SW480 (cell line): ENCODE measurements around the gene MAPKAP1.

Experiments used
- DNase-seq: peaks from one replicate; pipeline ENCODE4 v3.0.0-alpha.2; 2016; ENCODE audit warnings: low spot score

Gene MAPKAP1

DNA sequence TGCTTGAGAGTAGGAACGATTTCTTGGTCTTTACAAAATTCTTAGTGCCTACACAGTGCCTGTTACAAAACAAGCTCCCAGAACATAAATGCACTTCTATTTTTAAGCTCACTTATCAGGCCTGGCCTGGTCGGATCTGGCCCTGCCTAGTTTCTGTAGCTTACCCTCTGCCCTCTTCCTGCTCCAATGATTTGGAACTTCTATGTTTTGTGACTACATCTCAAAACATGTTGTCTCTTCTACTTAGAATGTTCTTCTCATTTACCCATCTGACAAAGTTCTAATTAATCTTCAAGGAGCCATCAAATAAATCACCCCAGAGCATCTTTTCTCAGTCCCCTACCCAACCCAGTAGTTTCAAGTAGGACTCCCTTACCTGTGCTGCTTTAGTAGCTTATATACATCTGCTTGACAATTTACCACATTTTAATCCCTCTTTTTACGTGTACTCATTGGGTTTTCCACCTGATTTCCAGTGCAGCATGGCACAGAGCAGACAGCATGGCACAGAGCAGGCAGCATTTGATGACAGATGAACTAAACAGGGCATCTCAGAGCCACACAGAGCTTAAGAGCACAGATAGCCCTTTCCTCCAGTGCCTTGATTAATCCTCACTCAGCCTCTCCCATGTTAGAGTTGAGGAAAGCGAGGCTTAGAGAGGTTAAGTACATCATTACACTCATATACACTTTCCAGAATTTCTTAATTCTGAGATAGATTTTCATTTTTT is 171.9 kb downstream of the MAPKAP1 start:
- DNase-seq: no peak

DNA sequence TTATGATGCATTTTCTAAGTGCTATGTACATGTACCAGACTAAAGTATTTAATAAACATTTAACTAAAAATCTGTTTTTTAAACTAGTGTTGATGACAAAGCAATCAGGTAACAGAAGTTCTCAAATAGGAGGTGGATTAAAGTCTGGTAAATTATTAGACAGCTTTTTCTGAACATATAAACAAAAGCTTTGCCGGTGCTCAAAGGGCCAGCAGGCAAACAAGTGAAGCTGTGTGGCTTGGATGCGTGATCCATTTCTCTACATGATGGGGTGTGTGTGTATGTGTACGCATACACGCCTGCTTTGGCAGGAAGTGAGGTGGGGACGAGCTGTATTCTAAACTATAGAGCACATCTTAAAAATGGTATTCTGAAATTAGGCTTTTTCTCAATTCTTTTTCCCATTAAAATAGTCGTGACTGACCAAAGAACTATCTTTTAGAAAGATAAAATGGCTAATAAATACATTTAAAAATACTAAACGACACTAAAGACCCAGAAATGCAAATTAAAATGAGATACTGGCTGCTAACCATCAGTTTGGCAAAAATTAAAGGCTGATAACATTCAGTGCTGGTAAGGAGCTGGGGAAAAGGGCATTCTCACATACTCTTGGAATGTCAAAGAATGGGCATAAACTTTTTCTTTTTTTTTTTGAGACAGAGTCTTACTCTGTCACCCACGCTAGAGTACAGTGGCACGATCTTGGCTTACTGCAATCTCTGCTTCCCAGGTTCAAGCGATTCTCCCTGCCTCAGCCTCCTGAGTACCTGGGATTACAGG is 174.0 kb downstream of the MAPKAP1 start:
- DNase-seq: no peak

DNA sequence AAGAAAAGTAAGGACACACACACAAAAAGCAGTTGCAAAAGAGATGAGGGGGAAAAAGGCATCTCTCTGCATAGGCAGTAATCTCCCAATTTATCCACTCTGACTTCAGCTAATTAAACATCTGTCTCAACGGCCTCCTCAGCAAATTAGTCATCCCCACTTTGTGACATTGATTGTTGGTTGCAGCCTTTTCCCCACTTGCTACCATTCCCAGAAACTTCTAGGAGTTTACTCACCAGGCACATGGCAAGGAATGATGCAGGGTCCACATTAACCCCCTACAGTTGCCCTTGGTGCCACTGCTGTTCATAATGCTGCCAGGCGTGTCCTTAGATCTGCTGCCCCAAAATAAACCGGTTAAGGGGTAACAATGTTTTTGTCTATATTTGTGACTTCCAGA is 174.6 kb downstream of the MAPKAP1 start:
- no peak for DNase-seq

DNA sequence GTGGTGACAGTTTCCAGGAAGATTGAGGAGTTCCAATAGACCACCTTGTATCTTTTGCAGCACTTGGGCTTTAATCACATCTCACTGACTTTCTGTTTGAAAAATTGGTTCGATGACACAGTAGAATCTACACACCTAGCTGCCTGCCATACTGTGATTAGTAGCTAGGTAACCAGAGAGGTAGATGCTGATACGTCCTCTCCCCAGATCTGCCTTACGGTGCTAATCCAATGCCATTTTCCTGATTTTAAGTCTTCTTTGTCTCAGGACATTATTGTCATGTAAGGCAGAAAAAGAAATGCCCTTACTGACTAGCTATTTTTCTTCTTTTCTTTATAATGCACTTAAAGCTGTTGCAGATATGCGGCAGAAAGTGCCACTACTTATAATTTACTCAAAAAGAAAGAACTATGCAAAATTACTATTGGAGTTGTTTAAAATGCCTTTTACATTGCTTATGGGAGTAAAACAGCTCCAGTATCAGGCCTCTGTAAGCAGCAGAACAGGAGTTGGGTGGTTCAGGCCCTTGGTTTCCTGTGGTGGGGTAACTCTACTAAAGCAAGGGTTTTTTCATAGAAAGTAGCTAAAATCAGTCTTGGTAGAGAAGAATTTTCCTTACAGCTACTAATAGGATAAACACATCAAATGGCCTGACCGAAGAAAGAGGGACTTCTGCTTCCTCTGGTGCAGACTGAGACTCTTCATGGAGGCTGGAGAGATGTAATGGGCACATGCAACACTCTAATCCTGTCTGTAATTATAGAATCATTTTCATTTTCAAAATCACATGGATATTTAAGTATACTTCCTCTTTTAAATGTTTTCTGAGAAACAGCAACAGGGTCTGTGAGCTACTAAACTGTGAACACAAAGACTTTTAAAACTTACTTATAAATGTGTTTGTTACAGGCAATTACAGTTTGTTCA is 177.2 kb downstream of the MAPKAP1 start:
- no peak for DNase-seq

DNA sequence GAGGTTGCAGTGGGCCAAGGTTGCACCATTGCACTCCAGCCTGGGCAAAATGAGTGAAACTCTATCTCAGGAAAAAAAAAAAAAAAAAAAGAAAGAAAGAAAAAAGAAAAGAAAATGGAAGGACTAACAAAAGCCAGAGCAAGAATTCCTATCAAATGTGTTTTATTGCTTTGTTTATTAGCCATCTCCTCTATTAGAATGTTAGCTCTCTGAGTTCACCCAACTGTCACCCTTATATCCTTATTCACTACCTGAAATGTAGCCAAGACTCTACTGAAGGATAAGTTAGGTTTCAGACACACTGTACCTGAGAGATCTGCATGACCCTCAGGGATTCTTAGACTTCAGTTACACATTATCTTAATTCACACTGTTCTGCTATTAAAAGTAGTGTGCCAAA is 177.9 kb downstream of the MAPKAP1 start:
- no peak for DNase-seq

DNA sequence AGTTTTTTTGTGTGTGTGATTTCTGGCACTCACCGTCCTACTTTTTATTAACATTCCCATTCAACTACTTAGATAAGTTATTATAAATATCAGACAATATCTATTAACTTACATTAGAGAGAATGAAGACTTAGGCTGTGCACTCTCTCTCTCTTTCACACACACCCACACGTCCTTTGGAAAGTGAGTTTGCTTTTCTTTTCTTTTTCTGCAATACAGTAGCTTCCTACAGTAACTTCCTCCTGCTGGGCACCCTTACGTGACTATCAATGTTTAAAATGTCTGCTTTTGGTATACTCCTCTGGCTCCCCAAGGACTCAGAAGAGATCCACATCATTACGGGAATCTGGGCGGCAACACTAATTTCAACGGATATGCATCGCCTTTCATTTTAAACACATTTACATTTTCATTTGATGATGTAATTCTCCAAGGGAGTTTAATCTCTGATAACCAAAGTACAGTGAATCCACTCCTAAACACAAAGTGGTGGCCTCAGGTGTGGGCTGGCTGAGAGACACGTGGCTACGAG is 179.5 kb downstream of the MAPKAP1 start:
- DNase-seq: no peak

DNA sequence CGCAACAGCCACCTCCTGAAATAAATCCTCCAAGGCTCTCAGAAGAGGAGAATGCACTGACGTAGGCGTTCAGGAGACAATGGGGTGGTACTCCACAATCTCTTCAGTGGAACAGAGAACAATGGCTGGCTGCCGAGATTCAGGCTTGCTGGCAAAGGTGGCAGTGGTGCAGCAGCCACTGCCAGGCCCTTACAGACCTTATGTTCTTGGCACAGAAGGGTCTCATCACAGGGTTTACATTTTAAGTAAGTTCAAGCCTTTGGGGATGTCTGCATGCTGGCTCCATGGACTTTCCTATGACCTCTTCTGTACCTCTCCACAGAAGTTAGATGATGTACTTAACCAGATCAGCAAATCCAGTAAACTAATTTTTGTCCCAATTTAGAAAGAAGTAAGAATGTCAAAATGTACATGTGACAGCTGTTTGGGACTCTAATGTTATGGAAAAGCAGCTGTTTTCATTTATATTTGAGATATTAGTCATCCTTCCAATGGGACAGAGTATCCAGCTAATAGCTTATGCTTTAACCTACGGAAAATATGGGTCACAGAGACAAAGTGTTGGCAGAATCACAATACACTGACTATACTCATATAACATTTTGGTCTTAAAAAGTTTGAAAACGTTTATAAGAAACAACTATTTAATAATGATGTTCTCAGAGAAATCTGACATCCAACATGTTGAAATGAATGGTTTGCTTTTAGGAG is 180.9 kb downstream of the MAPKAP1 start:
- no peak for DNase-seq

DNA sequence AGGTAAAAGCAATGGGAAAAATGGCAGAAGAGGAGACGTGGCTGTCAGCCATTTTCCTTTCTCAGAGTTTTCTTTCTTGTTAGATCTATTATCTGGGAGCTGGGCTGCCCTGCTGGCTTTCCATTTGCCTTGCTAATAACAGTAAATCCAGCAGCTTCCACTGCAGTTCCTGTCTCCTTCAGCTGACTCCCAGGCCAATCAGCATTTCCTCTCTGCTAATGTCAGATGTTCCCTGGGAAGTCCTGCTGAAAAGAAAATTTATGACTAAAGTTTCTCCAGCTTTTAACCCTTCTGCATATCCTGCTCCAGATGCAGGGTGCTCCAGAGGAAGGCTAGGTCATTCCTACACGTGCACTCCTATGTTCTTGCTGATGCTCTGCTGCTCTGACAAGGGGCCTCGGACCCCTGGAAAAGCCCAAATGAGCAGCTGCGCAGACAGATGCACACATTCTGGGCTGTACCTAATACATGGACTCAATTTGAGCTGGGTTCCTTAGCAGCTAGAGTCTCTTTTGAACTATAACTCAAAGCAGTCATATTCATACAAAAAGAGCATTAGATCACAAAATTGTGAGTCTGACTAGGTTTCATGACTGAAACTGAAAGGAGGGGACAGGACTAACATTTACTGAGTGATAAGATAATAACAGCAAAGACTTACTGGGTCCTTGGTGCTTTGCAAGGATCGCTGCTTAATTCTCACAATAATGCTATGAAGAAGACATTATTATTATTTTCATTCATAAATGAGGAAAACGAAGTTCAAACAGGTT is 182.2 kb downstream of the MAPKAP1 start:
- DNase-seq: no peak

DNA sequence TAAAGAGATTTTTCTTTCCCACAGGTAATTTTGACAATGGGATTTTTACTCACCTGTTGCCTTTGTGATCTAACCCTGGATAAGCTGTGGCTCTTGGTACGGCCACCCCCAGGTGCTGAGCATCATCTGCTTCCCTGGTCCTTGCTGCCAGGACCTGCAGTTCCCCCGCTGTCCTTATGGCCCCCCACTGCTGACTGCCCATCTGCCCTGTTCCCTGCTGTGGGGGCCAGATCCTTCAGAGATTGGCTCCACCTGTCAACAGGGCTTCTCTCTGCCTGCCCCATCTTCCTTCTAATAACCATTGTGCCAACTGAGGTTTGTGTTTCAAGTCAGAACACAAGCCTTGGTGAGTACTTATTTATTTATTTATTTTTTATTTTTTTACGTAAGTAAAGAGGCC is 183.3 kb downstream of the MAPKAP1 start:
- no peak for DNase-seq

DNA sequence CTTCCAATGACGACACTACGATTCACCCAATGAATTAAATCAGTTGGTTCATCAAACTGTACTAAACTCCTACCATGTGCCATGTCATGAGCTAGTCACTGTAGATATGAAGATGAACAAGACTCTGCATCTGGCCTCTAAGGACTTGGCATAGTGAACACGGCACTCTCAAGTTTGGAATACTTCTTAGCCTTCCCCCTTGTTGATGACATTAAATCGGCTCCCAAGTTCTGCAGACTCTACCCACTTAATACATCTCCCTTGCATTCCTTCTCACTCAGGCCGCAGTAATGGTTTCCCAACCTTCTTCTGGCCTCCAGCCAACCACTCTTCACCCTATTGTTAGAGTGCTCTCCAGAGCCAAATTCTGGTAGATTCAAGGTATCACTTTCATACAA is 184.7 kb downstream of the MAPKAP1 start:
- no peak for DNase-seq

DNA sequence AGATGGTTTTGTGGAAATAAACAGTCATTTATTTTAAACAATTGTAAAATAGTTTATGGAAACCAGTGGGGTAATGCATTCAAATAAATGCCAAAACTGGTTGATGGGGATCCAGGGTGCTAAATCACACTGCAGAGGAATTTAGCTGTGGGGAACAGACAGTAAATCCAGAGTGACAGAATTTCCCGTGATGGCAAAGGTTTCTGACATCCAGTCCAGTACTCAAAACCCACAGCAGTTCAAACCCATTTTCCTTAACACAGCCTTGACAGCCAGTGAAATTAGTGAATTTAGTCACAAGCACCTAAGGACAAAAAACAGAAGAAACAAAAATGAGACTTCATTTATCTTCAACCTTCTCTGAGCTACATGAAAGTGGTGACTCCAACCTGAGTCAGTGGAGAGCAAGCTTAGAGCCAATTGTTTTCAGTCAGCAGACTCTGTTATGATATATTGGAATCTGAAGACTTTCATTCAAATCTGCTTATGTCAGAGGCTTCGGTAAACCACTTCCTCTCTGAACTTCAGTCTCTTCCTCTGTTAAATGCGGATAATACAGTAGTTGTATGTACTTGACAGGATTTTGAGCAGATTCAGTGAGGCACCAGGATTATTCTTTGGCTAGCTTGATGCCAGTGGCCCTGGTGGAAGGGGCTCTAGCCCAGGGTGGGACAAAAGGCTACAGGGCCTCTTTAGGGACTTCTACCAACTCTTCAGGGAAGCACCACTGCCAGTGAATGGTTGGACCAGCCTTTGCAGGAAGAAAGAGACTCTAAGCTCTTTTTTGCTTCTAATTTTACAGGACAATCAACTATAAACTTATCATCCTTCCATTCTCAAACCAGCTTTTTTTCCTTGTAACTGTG is 185.3 kb downstream of the MAPKAP1 start:
- DNase-seq: peak; percentile 76

DNA sequence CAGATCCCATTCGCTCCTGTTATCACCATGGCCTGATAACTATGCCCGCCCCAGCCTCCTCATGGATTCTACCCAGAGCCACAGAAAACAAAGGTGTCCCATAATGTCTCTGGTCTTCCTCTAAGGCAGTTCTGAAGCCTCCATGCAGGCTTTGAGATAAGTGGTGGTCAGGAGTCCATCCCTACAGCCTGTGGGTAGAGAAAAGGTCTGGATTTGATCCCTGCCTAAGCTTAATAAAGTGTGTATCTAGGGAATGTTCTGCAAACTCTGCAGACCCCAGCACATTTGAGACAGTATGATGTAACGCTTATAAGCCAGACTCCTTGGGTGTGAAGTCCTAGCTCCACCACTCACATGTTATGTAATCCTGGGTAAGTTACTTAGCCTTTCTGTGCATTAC is 187.3 kb downstream of the MAPKAP1 start:
- no peak for DNase-seq

DNA sequence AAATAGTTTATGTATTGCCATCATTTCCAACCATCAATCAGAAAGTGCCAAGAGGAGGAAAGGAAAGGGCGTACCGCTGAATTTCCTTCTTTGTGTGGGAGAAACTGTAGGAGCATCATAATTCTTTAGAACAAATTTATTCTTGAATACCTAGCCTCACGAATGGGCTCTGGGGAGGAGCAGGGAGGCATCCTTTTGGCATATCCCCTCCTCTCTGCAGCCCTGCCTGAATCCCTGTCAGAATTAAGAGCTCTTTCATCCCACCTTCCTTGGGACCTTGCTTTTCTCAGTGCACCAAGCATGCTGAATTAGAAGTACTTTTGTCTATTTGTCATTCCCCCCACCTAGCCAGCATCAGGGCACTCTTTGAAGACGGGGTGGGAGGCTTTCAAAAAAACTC is 189.4 kb downstream of the MAPKAP1 start:
- DNase-seq: no peak

DNA sequence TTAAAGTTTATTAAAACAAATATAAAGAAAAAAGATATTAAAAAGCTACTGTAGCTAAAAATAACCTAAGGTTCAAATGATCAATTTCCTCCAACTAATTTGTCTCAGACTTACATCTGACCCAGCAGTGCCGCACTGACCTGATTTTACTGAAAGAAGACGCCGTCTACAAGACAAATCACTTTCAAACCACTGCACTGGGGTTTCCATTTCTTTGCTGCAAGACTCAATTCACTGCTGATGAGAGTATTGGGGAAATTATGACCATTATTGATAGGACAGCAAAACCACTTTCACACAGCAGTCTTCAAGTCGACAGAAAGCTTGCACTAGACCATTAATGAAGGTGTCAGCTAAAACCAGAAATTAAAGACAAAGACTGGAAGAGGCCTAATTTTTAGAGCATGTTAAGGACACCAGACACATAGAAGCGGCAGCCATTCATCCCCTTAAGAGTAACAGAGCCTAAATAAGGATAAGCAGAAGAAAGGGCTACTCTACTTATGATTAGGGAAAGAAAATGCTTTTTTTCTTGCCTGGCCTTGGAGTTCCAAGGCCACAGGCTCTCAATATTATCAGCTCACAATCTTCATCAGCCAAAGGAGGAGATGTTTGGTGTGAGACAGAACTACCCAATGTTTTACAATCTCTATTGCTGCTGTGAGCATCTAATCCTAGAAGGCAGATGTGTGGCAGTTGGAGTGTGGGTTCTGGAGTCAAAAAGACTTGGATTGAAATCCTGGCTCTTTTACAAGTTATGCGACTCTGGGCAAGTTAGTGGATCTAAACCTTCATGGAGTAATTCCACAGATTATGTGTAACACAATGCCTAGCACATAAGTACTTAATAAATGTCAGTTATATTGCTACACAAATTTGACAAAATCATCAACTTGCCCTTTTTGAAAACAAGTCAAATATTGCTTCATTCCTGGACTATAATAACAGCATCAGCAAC is 190.7 kb downstream of the MAPKAP1 start:
- no peak for DNase-seq

DNA sequence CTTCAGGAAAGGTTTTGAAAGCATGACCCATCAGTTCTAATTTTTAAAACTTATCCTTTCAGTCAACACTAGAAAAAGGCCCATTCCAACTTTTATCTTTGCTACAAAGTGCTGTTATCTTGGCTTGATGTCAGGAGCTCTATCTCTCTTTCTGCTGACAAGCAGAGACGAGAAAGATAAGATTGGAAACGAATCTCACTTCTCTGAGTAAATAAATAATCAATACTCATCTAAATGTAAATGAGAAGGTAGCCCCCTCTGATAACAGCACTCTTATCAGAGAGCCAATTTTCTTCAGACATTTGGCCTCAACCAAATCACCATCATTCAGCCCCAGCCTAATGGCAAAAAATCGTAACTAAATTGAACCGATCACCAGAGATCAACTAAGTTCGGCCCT is 191.7 kb downstream of the MAPKAP1 start:
- DNase-seq: no peak

DNA sequence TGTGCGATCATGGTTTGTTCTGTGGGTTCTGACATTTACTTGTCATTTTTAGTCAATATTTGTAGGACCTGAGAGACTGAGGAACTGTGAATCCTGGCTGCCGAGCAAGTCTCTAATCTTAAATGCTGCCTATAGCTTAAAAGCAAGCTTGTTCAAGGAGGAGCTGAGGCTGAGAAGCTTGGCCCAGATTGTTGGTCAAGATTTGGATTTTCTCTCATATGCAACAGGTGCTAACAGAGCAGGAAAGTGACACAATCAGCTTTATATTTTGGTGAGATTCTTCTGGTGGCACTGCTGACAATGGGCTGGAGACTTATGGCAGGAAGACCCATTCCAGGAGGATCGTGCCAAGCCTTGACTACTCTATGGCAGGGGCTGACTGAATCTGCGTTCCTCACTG is 192.5 kb downstream of the MAPKAP1 start:
- DNase-seq: no peak

DNA sequence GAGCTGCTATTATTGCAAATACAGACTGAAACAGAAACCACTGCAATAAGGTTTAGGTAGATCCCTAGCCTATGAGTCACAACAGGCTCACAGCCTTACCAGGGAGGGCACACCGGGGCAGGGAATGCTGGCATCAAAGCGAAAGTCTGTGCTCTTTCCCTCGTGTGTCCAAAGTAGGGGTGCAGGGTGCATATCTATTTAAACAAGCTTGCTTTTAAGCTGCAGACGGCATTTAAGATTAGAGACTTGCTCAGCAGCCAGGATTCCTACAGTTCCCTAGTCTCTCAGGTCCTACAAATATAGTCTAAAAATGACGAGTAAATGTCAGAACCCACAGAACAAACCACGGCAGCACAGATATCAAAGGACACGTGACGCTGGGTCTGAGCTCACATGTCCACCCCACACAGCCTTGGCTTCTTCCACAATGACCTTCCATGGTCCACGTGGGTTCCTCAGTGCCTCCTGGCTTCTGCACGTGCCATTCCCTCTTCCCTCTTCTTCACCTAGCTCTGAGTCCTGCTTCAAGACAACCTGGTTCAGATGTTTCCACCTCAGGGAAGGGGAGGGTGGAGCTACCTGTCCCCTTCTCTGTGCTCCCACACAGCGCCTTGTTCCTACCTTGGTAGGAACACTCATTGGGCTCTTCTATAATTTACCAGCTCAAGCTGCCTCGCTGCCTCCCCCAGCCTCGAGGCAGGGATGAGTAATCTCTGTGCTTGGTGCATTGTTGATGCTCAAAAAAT is 193.2 kb downstream of the MAPKAP1 start:
- peak; percentile 92 for DNase-seq

DNA sequence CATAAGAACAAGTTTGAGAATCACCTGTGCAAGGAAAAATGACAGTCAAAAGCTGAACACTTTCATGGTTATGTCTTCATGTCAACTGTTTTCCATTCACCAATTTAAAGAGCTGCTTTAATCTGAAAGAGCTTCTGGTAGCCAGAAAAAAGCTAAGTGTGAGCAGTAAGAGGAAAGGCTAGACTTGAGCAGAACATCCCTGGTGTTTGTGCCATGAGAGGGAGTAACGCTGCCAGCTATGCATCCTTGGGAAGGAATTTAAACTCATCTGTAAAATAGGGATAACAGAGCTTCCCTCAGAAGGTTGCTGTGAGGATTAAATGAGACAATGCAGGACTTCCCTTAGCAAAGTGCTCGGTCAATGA is 193.7 kb downstream of the MAPKAP1 start:
- no peak for DNase-seq
